ENCODE data around the gene RAD21L1. TPM values are rescaled to one million over a fixed set of nuclear protein-coding genes. Genes with fewer than 3 reads are reported as not detected.
A peak's percentile ranks its signal among the peaks of the same experiment; 100 is the strongest.
"Not testable (repeated sequence)": the region's sequence is repeated elsewhere in the genome, so short reads cannot be mapped to it uniquely, and the experiment has no call there.

Gene RAD21L1
- total RNA-seq, 2 experiments from 2014 or later, result 0.48 TPM; not detected in 1

DNA sequence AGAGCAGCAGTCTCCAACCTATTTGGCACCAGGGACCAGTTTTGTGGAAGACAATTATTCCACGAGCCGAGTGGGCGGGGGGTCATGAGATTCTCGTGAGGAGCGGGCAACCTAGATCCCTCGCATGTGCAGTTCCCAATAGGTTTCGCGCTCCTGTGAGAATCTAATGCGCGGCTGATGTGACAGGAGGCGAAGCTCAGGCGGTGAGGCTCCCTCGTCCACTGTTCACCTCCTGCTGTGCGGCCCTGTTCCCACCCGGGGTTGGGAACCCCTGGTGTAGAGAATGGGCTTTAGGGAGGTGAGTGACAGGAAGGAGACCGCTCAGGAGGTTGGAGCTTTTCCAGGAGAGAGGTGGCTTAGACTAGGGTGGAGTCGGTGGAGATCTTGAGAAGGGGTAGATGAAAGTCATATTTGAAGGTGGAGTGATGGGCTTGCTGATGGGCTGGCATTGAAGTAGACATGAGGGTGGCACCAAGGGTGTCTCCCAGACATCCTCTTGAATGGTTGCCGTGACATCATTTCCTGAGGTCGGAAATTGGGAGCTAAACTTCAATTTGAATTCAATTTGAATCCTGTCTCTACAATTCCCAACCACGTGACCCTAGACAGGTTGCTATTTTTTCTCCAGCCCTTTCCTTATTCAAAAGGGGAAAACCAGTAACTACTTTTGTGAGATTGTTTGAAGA lies 1.5 kb upstream of the RAD21L1 start:
- H3K27me3 Mint-ChIP-seq, result peaks cover 34% of the 10 kb centered on the region
- DNase-seq, result no peak
- ATAC-seq (ENCODE audit: low read depth), result no peak
- no peaks in the 10 kb centered on the region for H3K9me3 Mint-ChIP-seq
- peaks cover 15% of the 10 kb centered on the region for H3K4me1 Mint-ChIP-seq
- H3K27ac Mint-ChIP-seq, result no peak overlapping the region
- no peaks in the 10 kb centered on the region for H3K36me3 Mint-ChIP-seq
- POLR2A ChIA-PET, result no interaction called here
- H3K4me3 Mint-ChIP-seq, result no peak overlapping the region

DNA sequence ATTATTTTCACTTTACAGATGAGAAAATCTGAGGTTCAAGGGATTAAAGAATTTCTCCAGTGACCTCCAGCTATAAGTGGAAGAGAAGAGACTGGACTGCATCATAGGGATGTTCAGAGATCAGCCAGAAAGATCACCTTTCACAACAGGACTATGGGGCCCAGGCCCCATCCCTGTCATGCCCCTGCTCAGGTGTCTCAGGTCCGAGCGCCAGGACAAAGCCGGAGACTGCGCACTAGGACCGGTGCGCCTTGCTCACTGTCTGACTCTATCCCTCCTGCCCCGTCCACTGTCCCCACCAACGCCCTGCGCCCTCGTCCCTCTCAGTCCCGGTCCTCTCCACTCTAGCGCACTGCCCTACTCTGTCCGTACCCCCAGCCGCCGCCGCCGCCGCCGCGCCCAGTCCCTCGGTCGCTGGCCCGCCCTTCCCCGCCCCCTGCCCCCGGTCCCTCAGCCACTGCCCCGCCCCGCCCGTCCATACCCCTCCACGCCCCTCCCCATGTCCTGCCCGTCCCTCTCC lies 521 bp upstream of the RAD21L1 start:
- Mint-ChIP-seq H3K9me3 (no peaks in the 10 kb centered on the region), H3K27me3 (peaks cover 39% of the 10 kb centered on the region), H3K27ac (no peak overlapping the region), H3K4me1 (peaks cover 15% of the 10 kb centered on the region), H3K36me3 (no peaks in the 10 kb centered on the region), H3K4me3 (peak overlapping the region; percentile 86)
- POLR2A ChIA-PET, result interaction anchor here (0.9 to 1.2 kb wide), 4 partner anchors 9 to 100 kb away, joined by 3 to 6 read pairs (median 4); partner anchors contain the start of gene SNPH
- ATAC-seq (ENCODE audit: low read depth), result peak; percentile 49
- no peak for DNase-seq

DNA sequence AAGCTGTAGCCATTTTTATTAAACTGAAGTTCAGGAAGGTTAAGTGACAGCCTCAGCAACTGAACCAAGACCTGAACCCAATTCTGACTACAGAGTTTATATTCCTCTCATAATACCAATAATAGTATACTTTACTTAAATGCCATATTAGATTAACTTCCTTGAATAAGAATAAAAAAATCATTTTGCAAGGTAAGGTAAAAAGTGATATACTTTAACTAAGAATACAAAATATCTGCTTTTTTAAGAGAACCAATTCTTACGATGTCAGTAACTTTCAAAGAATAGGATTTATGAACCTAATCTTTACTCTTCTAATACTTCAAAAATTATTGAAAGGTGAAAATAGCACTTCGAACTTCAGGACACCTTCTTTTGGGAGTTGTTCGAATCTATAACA lies 3.7 kb downstream of the RAD21L1 start:
- H3K4me1 Mint-ChIP-seq, result peaks cover 16% of the 10 kb centered on the region
- DNase-seq, result no peak
- H3K36me3 Mint-ChIP-seq, result no peaks in the 10 kb centered on the region
- no peaks in the 10 kb centered on the region for H3K9me3 Mint-ChIP-seq
- ATAC-seq (ENCODE audit: low read depth), result no peak
- no peak overlapping the region for H3K27ac Mint-ChIP-seq
- POLR2A ChIA-PET, result no interaction called here
- H3K4me3 Mint-ChIP-seq, result no peak overlapping the region
- peaks cover 32% of the 10 kb centered on the region for H3K27me3 Mint-ChIP-seq

- H3K27me3 Mint-ChIP-seq, result peaks cover 24% of the 10 kb centered on the region
- DNase-seq, result no peak
- H3K9me3 Mint-ChIP-seq, result no peaks in the 10 kb centered on the region
- H3K4me1 Mint-ChIP-seq, result peaks cover 10% of the 10 kb centered on the region
- no peak for ATAC-seq (ENCODE audit: low read depth)
- POLR2A ChIA-PET, result no interaction called here
- H3K27ac Mint-ChIP-seq, result no peak overlapping the region
- H3K4me3 Mint-ChIP-seq, result no peak overlapping the region
- no peaks in the 10 kb centered on the region for H3K36me3 Mint-ChIP-seq
Measured at GRCh38 chr20:1232286-1233111, 6.7 kb downstream of the RAD21L1 start.

DNA sequence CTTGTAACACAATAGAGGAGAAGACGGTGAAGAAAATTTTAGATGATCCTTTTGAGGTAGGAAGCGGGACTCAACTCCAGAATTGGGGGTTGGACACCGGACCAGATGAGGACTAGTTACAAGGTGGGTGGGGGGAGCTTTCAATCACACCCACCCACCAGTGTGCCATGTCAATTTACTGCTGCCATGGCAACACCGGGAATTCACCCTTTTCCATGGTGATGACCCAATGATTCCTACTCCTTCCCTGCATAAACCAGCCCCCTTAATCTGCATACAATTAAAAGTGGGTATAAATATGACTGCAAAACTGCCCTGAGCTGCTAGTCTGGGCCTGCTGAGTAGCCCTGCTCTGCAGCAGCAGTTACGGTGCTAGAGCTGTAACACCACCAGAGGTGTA lies 14.7 kb downstream of the RAD21L1 start:
- ATAC-seq (ENCODE audit: low read depth), result no peak
- H3K27me3 Mint-ChIP-seq, result peaks cover 17% of the 10 kb centered on the region
- POLR2A ChIA-PET, result no interaction called here
- H3K4me3 Mint-ChIP-seq, result no peak overlapping the region
- no peak overlapping the region for H3K27ac Mint-ChIP-seq
- H3K9me3 Mint-ChIP-seq, result no peaks in the 10 kb centered on the region
- peaks cover 6% of the 10 kb centered on the region for H3K4me1 Mint-ChIP-seq
- no peaks in the 10 kb centered on the region for H3K36me3 Mint-ChIP-seq
- DNase-seq, result no peak

DNA sequence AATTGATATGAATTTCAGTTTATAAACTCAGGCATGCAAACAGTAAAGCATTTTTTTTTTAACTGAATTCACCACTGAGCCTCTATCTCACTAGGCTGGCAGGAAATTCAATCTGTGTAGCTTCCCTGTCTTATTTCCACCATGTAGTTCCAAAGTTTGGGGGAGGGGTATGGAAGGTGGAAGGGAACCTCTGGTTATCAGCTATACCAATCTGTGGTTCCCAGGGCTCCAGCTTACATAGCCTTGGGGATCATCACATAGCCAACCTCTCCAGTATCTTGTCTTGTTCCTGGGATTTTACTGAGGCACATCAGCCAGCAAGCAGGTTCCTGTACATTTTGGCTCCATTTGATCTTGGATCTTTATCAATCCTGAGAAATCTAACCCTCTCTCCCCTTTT lies 15.6 kb downstream of the RAD21L1 start:
- no peak overlapping the region for H3K4me3 Mint-ChIP-seq
- H3K27ac Mint-ChIP-seq, result no peak overlapping the region
- POLR2A ChIA-PET, result no interaction called here
- DNase-seq (no peak), ATAC-seq (ENCODE audit: low read depth) (no peak)
- H3K27me3 Mint-ChIP-seq, result peaks cover 17% of the 10 kb centered on the region
- no peaks in the 10 kb centered on the region for H3K36me3 Mint-ChIP-seq
- no peaks in the 10 kb centered on the region for H3K9me3 Mint-ChIP-seq
- H3K4me1 Mint-ChIP-seq, result peaks cover 6% of the 10 kb centered on the region

GRCh38 chr20:1242099-1242498 lies 16.3 kb downstream of the RAD21L1 start:
- no peak overlapping the region for H3K27ac Mint-ChIP-seq
- POLR2A ChIA-PET, result interaction anchor here (0.9 kb wide), 1 partner anchor 16 kb away, joined by 4 read pairs; the partner anchor contains the start of gene RAD21L1
- no peak overlapping the region for H3K4me3 Mint-ChIP-seq
- no peaks in the 10 kb centered on the region for H3K36me3 Mint-ChIP-seq
- H3K27me3 Mint-ChIP-seq, result peaks cover 17% of the 10 kb centered on the region
- no peak for DNase-seq
- peaks cover 6% of the 10 kb centered on the region for H3K4me1 Mint-ChIP-seq
- no peak for ATAC-seq (ENCODE audit: low read depth)
- H3K9me3 Mint-ChIP-seq, result no peaks in the 10 kb centered on the region

DNA sequence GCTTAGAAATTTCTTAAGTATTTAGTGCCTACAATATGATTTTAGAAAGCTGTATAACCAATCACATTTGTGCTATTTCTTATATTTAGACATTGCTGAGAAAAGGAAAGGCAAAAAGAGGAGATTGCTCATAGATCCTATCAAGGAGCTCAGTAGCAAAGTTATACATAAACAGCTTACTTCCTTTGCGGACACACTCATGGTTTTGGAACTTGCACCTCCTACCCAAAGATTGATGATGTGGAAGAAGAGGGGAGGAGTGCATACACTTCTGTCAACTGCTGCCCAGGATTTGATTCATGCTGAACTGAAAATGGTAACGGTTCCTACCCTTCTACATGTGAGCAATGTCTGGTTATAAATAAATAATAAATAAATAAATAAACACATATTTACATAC lies 16.7 kb downstream of the RAD21L1 start:
- H3K9me3 Mint-ChIP-seq, result no peaks in the 10 kb centered on the region
- peaks cover 17% of the 10 kb centered on the region for H3K27me3 Mint-ChIP-seq
- no peak overlapping the region for H3K4me3 Mint-ChIP-seq
- H3K4me1 Mint-ChIP-seq, result peaks cover 6% of the 10 kb centered on the region
- DNase-seq (no peak), ATAC-seq (ENCODE audit: low read depth) (peak; percentile 47)
- no peak overlapping the region for H3K27ac Mint-ChIP-seq
- H3K36me3 Mint-ChIP-seq, result no peaks in the 10 kb centered on the region
- POLR2A ChIA-PET, result interaction anchor here (0.9 kb wide), 1 partner anchor 17 kb away, joined by 4 read pairs; the partner anchor contains the start of gene RAD21L1

DNA sequence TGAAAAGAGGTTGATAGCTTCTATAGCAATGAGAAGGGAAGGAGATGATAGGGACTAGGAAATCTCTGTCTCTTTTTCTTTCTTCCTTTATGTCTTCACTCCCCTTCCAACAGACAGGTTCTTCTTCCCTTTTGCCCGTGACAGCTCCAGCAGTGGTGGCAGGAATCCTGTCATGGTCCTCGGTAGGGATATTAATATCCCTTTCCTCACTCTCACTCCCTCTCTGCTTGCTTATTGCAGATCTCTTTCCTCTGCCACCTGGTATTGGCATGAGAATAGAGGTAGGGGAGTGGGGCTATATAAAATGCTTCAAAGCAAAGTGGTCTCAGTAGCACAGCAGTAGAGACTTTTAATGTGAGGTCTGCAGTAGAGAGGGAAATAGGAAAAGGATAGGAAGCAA lies 19.7 kb downstream of the RAD21L1 start:
- Mint-ChIP-seq H3K27me3 (peaks cover 14% of the 10 kb centered on the region), H3K9me3 (peaks cover 1% of the 10 kb centered on the region), H3K27ac (no peak overlapping the region), H3K4me3 (no peak overlapping the region), H3K4me1 (peaks cover 6% of the 10 kb centered on the region), H3K36me3 (no peaks in the 10 kb centered on the region)
- POLR2A ChIA-PET, result no interaction called here
- no peak for DNase-seq
- ATAC-seq (ENCODE audit: low read depth), result no peak

DNA sequence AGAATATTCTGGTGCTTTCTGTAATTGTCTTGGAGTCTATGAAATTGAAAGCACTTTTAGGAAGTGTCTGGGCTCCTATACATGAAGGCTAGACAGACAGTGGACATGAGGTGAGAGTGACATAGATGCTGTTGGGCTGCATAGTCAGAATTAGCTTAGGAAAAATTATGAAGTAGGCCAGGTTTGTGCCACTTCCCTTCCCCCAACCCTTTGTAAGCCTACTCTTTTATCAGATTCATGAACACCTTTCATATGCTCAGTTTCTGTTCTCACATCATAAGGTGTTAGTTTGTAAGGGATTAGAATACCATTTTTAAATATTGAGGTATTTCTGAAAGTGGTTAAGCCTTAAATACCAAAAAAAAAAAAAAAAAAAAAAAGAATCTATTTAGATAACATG lies 21.8 kb downstream of the RAD21L1 start:
- POLR2A ChIA-PET, result no interaction called here
- Mint-ChIP-seq H3K27ac (no peak overlapping the region), H3K9me3 (peaks cover 7% of the 10 kb centered on the region), H3K4me3 (no peak overlapping the region), H3K4me1 (peaks cover 7% of the 10 kb centered on the region), H3K27me3 (peaks cover 8% of the 10 kb centered on the region), H3K36me3 (peaks cover 4% of the 10 kb centered on the region)
- DNase-seq (no peak), ATAC-seq (ENCODE audit: low read depth) (no peak)

DNA sequence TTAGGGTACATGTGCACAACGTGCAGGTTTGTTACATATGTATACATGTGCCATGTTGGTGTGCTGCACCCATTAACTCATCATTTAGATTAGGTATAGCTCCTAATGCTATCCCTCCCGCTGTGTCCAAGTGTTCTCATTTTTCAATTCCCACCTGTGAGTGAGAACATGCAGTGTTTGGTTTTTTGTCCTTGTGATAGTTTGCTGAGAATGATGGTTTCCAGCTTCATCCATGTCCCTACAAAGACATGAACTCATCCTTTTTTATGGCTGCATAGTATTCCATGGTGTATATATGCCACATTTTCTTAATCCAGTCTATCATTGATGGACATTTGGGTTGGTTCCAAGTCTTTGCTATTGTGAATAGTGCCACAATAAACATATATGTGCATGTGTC lies 24.4 kb downstream of the RAD21L1 start:
- H3K4me3 Mint-ChIP-seq; H3K9me3 Mint-ChIP-seq; H3K27me3 Mint-ChIP-seq; H3K27ac Mint-ChIP-seq; ATAC-seq (ENCODE audit: low read depth); H3K36me3 Mint-ChIP-seq; DNase-seq; H3K4me1 Mint-ChIP-seq; POLR2A ChIA-PET: not testable (repeated sequence)

GRCh38 chr20:1252416-1252815 lies 26.6 kb downstream of the RAD21L1 start:
- H3K27me3 Mint-ChIP-seq, result peaks cover 11% of the 10 kb centered on the region
- no peak overlapping the region for H3K27ac Mint-ChIP-seq
- peaks cover 6% of the 10 kb centered on the region for H3K4me1 Mint-ChIP-seq
- peaks cover 7% of the 10 kb centered on the region for H3K9me3 Mint-ChIP-seq
- H3K36me3 Mint-ChIP-seq, result peaks cover 4% of the 10 kb centered on the region
- no peak overlapping the region for H3K4me3 Mint-ChIP-seq
- DNase-seq (no peak), ATAC-seq (ENCODE audit: low read depth) (no peak)
- POLR2A ChIA-PET, result no interaction called here

- peaks cover 4% of the 10 kb centered on the region for H3K36me3 Mint-ChIP-seq
- peaks cover 6% of the 10 kb centered on the region for H3K4me1 Mint-ChIP-seq
- peaks cover 12% of the 10 kb centered on the region for H3K27me3 Mint-ChIP-seq
- DNase-seq, result no peak
- H3K27ac Mint-ChIP-seq, result no peak overlapping the region
- ATAC-seq (ENCODE audit: low read depth), result no peak
- peaks cover 7% of the 10 kb centered on the region for H3K9me3 Mint-ChIP-seq
- POLR2A ChIA-PET, result no interaction called here
- no peak overlapping the region for H3K4me3 Mint-ChIP-seq
Measured at GRCh38 chr20:1254254-1254653, 28.4 kb downstream of the RAD21L1 start.

- POLR2A ChIA-PET, result no interaction called here
- no peak for DNase-seq
- peaks cover 5% of the 10 kb centered on the region for H3K9me3 Mint-ChIP-seq
- H3K4me1 Mint-ChIP-seq, result peaks cover 6% of the 10 kb centered on the region
- H3K36me3 Mint-ChIP-seq, result peaks cover 4% of the 10 kb centered on the region
- peaks cover 12% of the 10 kb centered on the region for H3K27me3 Mint-ChIP-seq
- no peak for ATAC-seq (ENCODE audit: low read depth)
- H3K27ac Mint-ChIP-seq, result no peak overlapping the region
- H3K4me3 Mint-ChIP-seq, result no peak overlapping the region
Measured at GRCh38 chr20:1255675-1256074, 29.8 kb downstream of the RAD21L1 start.
